Small intestine (tissue), 7 donors: Measurements from ENCODE around the gene TMEM132A. TPM values are rescaled to one million over a fixed set of nuclear protein-coding genes. Genes with fewer than 3 reads are reported as not detected.

ENCODE experiments used
- DNase-seq, 2 donors: peaks; one replicate each; pipeline versions ENCODE4 v3.0.0 to v3.0.0-alpha.2; 2013
- FAIRE-seq: peaks from 2 replicates; lab custom pipeline; 2012; peaks lifted over from hg19 to GRCh38; lab: Jason Lieb, UNC
- H3K27ac ChIP-seq, 3 donors: one replicate each; pipeline ENCODE4 v1.5.1; 2013; ENCODE audit warnings: low read length in 2 of 3, mild to moderate bottlenecking in 2 of 3, control low read depth in 1 of 3, inconsistent platforms in 1 of 3, low read depth in 1 of 3, moderate library complexity in 1 of 3
- H3K27me3 ChIP-seq, 3 donors: one replicate each; pipeline ENCODE4 v1.6.1; 2013; ENCODE audit warnings: low read length in 3 of 3, inconsistent platforms in 1 of 3; ENCODE audit not compliant: control insufficient read depth in 3 of 3, insufficient read depth in 3 of 3
- H3K36me3 ChIP-seq, 3 donors: one replicate each; pipeline ENCODE4 v1.6.1; 2013; ENCODE audit warnings: low read length in 3 of 3, inconsistent platforms in 1 of 3, low read depth in 1 of 3, mild to moderate bottlenecking in 1 of 3, moderate library complexity in 1 of 3; ENCODE audit not compliant: control insufficient read depth in 3 of 3, insufficient read depth in 2 of 3
- H3K4me1 ChIP-seq, 3 donors: one replicate each; pipeline ENCODE4 v1.6.1; 2013; ENCODE audit warnings: low read length in 2 of 3, inconsistent platforms in 1 of 3, low read depth in 1 of 3, mild to moderate bottlenecking in 1 of 3, moderate library complexity in 1 of 3; ENCODE audit not compliant: control insufficient read depth in 3 of 3, insufficient read depth in 2 of 3
- H3K4me3 ChIP-seq, 3 donors: one replicate each; pipeline ENCODE4 v1.5.1; 2013; ENCODE audit warnings: low read length in 3 of 3, control low read depth in 1 of 3, inconsistent platforms in 1 of 3, low read depth in 1 of 3, mild to moderate bottlenecking in 1 of 3, moderate library complexity in 1 of 3
- H3K9me3 ChIP-seq, 2 donors: one replicate each; pipeline ENCODE4 v1.6.1; 2013; ENCODE audit warnings: low read depth in 1 of 2, low read length in 1 of 2; ENCODE audit not compliant: control insufficient read depth in 2 of 2, insufficient read depth in 1 of 2
- WGBS, 3 donors: extraction: QIAGEN DNeasy Blood & Tissue Kit; methylation state at CpG; one replicate each; pipeline ENCODE4 v1.1.7; 2013; 5-methylcytosine and 5-hydroxymethylcytosine counted together
- polyA plus RNA-seq, 4 donors: library from polyadenylated mRNA; stranded (reverse) in 3 of 4; unstranded in 1 of 4; fragments of 200-250 nt in 3 of 4; fragments of 120-200 nt in 1 of 4; gene quantifications; one replicate each; pipeline versions ENCODE4 v1.2.1 to v1.2.3, GENCODE V29; 2013
- donor health status: healthy with polysubstance abuse.
- donor health status: control.
- donor health status: control.
- donor health status: Bipolar disorder and iron deficiency.
- donor health status: healthy.

The TMEM132A gene
- polyA plus RNA-seq, 4 donors: 0.89 to 8.6 (median 4.0) TPM

DNA sequence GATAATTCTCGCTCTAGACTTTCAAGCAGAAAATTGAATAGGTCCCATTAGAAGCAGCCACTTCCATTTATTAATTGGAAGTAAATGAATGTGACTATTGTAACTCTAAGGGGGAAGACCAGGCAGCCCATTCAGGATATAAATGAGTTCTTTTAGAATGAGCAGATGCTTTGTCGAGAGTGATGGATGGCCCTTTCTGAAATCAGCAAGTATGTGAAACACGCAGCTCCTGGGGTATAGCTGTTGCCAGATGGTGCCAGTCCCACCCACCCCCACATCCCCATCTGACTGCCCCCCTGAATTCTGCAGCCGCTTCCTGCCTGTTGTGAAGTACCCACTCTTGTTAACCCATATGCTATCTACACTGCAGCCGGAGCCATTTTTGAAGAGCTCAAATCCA is 24.0 kb downstream of the TMEM132A start:
- Histone ChIP-seq H3K9me3 (no peaks in the 10 kb centered on the region), H3K27me3 (peaks cover 0 to 14% (median 0%) of the 10 kb centered on the region in 3 donors), H3K36me3 (peaks cover 0 to 15% (median 0%) of the 10 kb centered on the region in 3 donors), H3K4me1 (peaks cover 0 to 7% (median 3%) of the 10 kb centered on the region in 3 donors), H3K27ac (no peak overlapping the region), H3K4me3 (no peak overlapping the region)
- DNase-seq: no peak
- 82 to 92% (median 87%) methylated on average over 5 of the region's 5 CpGs for WGBS, 3 donors
- no peak for FAIRE-seq

DNA sequence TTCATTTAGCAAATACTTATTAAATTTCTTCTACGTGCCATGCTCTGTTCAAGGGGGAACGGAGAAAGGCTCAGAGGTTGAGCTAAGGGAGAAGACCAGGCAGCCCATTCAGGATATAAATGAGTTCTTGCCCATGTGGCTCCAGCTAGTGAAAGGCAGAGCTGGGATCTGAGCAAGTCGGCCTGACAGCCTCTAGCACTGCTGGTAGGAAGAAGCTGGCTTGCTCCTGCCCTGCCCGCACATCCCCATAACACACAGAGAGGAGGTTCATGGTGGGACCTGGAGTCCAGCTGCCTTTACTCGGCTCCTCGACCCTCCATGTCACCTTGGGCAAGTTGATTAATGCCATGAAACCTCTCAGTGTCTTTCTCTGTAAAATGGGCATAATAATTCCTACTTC is 25.8 kb downstream of the TMEM132A start:
- Histone ChIP-seq H3K9me3 (no peaks in the 10 kb centered on the region), H3K4me3 (no peak overlapping the region), H3K4me1 (peaks cover 0 to 7% (median 3%) of the 10 kb centered on the region in 3 donors), H3K27me3 (peaks cover 0 to 12% (median 0%) of the 10 kb centered on the region in 3 donors), H3K27ac (no peak overlapping the region), H3K36me3 (peaks cover 0 to 6% (median 0%) of the 10 kb centered on the region in 3 donors)
- WGBS, 3 donors: 77 to 86% (median 82%) methylated on average over 6 of the region's 6 CpGs
- FAIRE-seq (no peak), DNase-seq (no peak)

DNA sequence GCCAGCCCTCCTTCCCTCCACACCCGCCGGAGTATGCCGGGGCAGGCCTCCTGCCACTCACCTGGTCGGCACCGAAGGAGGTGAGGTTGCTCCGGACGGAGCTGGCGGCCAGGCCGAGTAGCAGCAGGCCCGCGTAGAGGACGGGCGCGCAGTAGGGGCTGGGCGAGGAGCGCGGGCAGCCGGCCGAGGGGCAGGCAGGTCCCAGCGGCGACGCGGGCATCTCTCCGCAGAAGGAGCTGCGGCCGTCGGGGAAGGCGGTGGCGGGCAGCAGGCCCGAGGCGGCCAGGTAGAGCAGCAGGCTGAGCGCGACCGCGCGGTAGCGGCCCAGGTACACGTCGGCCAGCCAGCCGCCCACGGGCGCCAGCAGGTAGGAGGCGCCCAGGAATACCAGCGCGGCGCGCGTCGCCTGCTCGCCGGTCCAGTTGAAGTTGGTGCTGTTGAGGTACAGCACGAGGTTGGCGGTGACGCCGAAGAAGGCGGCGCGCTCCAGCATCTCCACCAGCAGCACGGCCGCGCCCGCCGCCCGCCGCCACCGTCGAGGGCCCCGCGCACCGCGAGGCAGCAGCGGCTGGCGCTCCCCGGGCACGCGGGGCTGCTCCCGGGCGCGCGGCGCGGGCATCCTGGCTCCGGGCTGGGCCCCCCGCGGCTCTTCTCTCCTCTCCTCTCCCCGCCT is 26.8 kb downstream of the TMEM132A start:
- 10 to 19% (median 18%) methylated on average over 59 to 86 of the region's 86 CpGs for WGBS, 3 donors
- H3K27ac ChIP-seq: no peak overlapping the region
- peak; percentile 32 to 62 for DNase-seq
- peaks cover 0 to 7% (median 3%) of the 10 kb centered on the region in 3 donors for H3K4me1 ChIP-seq
- FAIRE-seq: no peak
- H3K4me3 ChIP-seq: peak overlapping the region; percentile 30 to 50 (median 31)
- H3K9me3 ChIP-seq: no peaks in the 10 kb centered on the region
- H3K27me3 ChIP-seq: peaks cover 0 to 11% (median 0%) of the 10 kb centered on the region in 3 donors
- H3K36me3 ChIP-seq: peaks cover 0 to 6% (median 0%) of the 10 kb centered on the region in 3 donors

DNA sequence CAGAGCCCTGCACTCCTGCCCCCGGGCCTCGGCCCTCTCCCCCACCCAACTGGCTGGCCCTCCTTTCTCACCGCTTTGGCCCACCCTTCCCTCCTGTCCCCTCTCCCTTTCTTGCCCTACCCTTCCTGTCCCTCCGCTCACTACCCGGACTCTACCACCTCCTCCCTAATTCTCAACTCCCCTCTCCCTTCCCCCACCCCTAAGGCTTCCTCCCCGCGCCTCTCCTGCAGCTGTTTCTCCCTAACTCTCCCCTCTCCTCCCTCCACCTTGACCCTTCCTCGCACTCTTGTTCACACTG is 27.3 kb downstream of the TMEM132A start:
- 8 to 25% (median 10%) methylated on average over 5 to 8 of the region's 8 CpGs for WGBS, 3 donors
- peaks cover 0 to 7% (median 3%) of the 10 kb centered on the region in 3 donors for H3K4me1 ChIP-seq
- H3K27me3 ChIP-seq: peaks cover 0 to 11% (median 0%) of the 10 kb centered on the region in 3 donors
- DNase-seq (no peak), FAIRE-seq (no peak)
- no peaks in the 10 kb centered on the region for H3K9me3 ChIP-seq
- H3K27ac ChIP-seq: peak overlapping the region; percentile 48 to 84 (median 50)
- peak overlapping the region; percentile 30 to 50 (median 31) for H3K4me3 ChIP-seq
- peaks cover 0 to under 1% (median 0%) of the 10 kb centered on the region in 3 donors for H3K36me3 ChIP-seq

DNA sequence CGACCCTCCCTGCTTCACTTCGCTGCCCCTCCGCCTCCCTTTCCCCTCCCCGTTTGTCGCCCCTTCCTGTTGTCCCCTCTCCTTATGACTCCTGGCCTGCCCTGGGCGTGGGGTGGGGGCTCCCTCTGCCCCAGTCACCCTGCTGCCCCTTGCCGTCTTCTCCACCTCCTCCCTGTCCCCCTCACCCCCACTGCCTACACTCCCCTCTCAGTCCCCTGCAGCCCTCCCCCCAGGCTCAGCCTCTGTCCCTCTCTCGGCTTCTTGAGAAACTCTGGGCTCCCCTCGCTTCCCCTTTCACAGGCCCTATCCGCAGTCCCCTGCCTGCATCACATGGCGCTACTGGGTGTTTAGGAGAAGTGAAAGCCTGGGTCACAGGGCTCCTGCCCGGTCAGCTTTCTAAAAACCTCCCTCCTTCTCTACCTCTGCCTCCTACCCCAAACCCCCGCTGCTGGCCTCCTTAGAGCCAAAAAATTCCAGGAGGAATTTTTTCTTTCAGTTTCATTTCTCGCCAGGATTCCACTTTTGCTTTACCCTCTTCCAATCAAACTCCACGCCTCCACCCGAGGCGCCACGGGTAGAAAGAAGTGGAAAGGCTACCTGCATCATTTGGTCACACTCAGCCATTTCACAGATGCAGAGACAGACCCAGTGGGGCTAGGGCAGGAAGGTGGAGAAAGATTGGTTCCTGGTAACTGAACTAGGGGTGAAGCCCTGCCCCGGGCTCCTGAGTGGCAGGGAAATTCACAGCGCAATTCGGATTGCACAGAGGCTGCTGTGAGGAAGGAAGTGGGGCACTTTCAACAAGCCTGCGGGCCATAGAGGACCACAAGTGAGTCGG is 27.9 kb downstream of the TMEM132A start, which contains the start of gene SLC15A3:
Gene SLC15A3 (minus strand): TSS at position 273 of the 838 bp plus-strand sequence. CDS start 625 bp downstream, outside the sequence.
- Histone ChIP-seq H3K4me3 (peak within 1 kb of the TSS; percentile 30 to 50 (median 31)), H3K4me1 (peaks cover 0 to 7% (median 3%) of the 10 kb centered on the region in 3 donors), H3K9me3 (no peaks in the 10 kb centered on the region), H3K36me3 (no peaks in the 10 kb centered on the region), H3K27ac (peak within 1 kb of the TSS; percentile 48 to 84 (median 50)), H3K27me3 (peaks cover 0 to 11% (median 0%) of the 10 kb centered on the region in 3 donors)
- peak; percentile 69 for DNase-seq
- no peak for FAIRE-seq
- 8 to 13% (median 9%) methylated on average over 23 of the region's 23 CpGs for WGBS, 3 donors

DNA sequence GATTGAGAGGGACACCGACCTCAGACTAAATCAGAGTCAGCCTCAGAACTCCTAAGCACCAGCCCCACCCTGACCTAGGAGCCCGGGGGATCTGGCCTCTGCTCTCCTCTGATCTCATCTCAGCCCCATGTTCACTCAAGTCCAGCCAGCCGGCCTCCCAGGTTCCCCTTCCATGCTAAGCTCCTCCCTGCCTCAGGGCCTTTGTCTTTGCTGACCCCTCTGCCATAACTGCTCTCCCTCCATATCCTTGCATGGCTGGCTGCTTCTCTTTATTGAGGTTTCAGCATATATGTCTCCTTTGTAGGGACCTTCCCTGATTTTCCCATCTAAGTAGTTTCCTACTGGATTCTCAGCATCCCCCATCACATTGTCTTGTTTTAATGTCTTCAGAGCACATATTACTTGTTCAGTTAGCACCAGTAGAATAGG is 28.5 kb downstream of the TMEM132A start:
- H3K36me3 ChIP-seq: no peaks in the 10 kb centered on the region
- H3K4me3 ChIP-seq: peak overlapping the region in 1 of 3 donors; percentile 31
- no peak for DNase-seq
- peak overlapping the region in 2 of 3 donors; percentile 48 to 84 for H3K27ac ChIP-seq
- FAIRE-seq: no peak
- 7 to 22% (median 20%) methylated on average over 2 to 3 of the region's 3 CpGs for WGBS, 3 donors
- H3K9me3 ChIP-seq: no peaks in the 10 kb centered on the region
- H3K4me1 ChIP-seq: peaks cover 0 to 7% (median 3%) of the 10 kb centered on the region in 3 donors
- H3K27me3 ChIP-seq: peaks cover 0 to 11% (median 0%) of the 10 kb centered on the region in 3 donors

DNA sequence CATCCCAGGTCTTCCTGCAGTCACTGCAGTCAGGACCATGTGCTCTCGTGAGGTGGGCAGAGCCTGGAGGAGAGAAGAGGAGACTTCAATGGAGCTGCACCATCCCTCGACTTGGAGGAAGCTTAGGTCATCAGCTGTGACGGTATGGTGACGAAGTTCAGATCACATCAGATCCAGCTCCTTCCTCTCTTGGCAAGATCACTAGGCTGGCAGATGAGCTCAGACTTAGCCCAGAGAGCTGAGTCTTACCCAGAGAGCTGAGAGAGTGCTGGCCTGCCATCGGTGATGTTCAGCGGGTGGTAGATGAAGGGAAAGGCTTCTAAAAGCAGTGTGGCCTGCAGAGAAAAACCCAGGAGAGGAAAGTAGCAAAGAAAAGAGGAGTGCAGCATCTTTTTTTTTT is 29.5 kb downstream of the TMEM132A start:
- Histone ChIP-seq H3K36me3 (no peaks in the 10 kb centered on the region), H3K27ac (no peak overlapping the region), H3K4me3 (no peak overlapping the region), H3K4me1 (peaks cover 0 to 7% (median 3%) of the 10 kb centered on the region in 3 donors), H3K9me3 (no peaks in the 10 kb centered on the region), H3K27me3 (peaks cover 0 to 11% (median 0%) of the 10 kb centered on the region in 3 donors)
- DNase-seq (no peak), FAIRE-seq (no peak)
- WGBS, 3 donors: 66 to 79% (median 70%) methylated on average over 6 of the region's 6 CpGs

DNA sequence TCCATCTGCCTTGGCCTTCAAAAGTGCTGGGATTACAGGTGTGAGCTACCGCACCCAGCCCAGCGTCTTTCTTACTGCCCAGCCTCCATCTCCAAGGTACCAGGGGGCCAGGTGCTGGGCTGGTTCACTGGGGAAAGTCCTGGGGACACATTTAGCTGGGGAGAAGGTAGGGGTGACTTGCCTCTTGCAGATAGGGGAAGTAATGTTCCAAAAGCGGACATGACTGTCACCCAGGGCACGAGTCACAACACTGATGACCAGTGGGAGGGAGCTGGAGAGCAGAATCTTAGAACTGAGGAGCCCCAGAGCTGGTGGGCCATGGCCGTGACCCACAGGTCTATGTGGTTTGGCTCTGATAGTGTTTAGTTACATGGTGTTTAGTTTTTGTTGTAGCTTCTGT is 30.2 kb downstream of the TMEM132A start:
- WGBS, 3 donors: 78 to 83% (median 81%) methylated on average over 5 of the region's 5 CpGs
- H3K4me1 ChIP-seq: peaks cover 0 to 7% (median 3%) of the 10 kb centered on the region in 3 donors
- H3K36me3 ChIP-seq: no peaks in the 10 kb centered on the region
- H3K27ac ChIP-seq: no peak overlapping the region
- no peak for FAIRE-seq
- H3K4me3 ChIP-seq: no peak overlapping the region
- H3K9me3 ChIP-seq: no peaks in the 10 kb centered on the region
- H3K27me3 ChIP-seq: peaks cover 0 to 11% (median 0%) of the 10 kb centered on the region in 3 donors
- no peak for DNase-seq
